Epithelial cell of esophagus (primary cell): ENCODE results near the gene MBP.
A peak's percentile ranks its signal among the peaks of the same experiment; 100 is the strongest.

Source experiments
- DNase-seq: peaks from one replicate; pipeline ENCODE4 v3.0.0; 2010; ENCODE audit warnings: low read depth
- H3K4me3 ChIP-seq: 2 replicates; pipeline ENCODE4 v1.5.1; 2011; ENCODE audit warnings: mild to moderate bottlenecking, low read length, control low read depth
- TF ChIP-seq, protein P1 (sequence below): IDR thresholded peaks from 2 replicates; pipeline ENCODE4 v1.5.1; 2011; ENCODE audit warnings: low read depth, mild to moderate bottlenecking, low read length, control low read depth, inconsistent platforms; ENCODE audit not compliant: insufficient read depth; ENCODE audit errors: missing control alignments

The MBP gene

DNA sequence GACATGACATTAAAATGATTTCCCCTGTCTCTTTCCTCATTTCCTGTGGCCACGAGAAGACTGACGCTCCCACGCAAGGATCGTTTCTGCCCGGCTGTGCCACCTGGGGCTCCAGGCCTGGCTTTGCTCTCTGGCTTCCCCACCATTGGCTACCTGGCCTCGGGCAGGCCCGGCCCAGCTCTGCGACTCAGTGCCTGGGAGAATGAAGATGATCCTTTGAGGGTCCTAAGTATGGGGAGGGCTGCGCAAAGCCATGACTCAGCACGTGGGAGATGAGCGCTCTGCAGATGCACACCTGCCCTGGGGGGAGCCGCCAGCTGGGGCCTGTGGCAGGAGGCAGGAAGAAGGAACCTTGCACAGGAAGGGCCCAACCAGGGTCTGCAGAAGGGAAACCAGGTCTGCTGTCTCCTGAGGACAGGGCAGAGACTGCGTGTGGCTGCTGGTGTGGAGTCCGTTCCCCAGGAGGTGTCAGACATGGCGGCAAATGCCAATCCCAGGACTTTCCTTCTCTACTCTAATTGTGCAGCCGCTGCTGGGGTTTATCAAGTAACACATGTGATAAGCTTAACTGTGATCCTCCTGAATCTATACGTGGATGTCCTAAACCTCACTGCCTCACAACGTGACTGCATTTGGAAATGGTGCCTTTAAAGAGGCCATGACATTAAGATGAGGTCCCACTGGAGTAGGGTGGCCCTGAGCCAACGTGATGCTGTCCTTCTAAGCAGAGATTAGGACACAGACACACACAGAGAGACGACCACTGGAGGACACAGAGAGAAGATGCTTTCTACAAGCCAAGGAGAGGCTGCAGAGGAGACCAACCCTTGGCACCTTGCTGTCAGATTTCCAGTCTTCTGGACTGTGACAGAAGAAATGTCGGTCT lies 32.9 kb downstream of the MBP start:
- no peak for DNase-seq

DNA sequence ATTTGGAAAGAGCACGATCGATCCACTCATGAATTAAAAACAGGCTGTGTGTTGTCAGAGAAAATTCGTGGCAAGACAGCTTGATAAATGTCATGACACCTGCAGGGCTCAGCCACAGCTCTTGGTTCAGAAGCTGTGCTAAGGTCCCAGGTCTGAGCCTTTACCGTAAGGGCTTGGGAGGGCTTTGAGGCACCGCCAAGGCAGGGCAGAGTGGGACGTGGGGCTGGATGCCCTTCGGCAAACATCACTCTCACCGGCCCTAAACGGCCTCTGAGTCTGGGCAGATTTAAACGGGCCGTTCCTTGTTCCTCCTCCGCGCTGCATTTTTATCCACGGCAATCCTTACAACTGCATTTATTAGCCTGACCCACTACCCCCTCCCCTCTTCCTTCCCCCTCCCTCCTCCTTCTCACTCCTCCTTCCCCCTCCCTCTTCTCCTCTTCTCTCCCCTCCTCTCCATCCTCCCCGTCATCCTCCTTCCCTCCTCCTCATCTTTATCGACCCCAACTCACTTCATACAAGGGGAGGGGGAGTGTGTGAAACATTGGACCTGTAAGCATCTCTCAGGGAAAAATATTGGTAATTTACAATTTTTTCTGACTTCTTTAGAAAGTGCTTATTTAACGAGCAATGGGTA lies 33.9 kb downstream of the MBP start:
- no peak overlapping the region for H3K4me3 ChIP-seq
- TF ChIP-seq, protein P1, sequence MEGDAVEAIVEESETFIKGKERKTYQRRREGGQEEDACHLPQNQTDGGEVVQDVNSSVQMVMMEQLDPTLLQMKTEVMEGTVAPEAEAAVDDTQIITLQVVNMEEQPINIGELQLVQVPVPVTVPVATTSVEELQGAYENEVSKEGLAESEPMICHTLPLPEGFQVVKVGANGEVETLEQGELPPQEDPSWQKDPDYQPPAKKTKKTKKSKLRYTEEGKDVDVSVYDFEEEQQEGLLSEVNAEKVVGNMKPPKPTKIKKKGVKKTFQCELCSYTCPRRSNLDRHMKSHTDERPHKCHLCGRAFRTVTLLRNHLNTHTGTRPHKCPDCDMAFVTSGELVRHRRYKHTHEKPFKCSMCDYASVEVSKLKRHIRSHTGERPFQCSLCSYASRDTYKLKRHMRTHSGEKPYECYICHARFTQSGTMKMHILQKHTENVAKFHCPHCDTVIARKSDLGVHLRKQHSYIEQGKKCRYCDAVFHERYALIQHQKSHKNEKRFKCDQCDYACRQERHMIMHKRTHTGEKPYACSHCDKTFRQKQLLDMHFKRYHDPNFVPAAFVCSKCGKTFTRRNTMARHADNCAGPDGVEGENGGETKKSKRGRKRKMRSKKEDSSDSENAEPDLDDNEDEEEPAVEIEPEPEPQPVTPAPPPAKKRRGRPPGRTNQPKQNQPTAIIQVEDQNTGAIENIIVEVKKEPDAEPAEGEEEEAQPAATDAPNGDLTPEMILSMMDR, result no peak
- DNase-seq, result no peak

More for the DNA sequence above, 32.9 kb downstream of the MBP start:
- TF ChIP-seq, protein P1, result no peak
- no peak overlapping the region for H3K4me3 ChIP-seq

DNA sequence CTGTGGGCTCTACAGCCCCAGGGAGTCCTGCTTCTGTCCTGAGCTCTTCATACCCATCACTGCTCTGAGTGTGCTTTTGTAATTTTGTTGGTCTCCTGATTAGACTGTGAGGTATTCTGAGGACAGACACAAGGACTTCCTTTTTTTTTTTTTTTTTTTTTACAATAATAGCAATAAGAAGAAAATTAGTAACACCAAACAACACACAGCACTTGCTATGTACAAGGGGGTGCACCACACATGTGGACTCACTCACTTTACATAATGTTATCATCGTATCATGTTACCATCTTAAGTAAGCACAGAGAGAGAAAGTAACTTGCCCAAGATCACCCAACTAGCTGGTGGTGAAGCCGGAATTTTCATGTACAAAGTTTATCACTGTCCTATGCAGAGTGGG lies 34.6 kb downstream of the MBP start:
- peak; percentile 46 for DNase-seq
- H3K4me3 ChIP-seq, result no peak overlapping the region
- TF ChIP-seq, protein P1, result no peak

DNA sequence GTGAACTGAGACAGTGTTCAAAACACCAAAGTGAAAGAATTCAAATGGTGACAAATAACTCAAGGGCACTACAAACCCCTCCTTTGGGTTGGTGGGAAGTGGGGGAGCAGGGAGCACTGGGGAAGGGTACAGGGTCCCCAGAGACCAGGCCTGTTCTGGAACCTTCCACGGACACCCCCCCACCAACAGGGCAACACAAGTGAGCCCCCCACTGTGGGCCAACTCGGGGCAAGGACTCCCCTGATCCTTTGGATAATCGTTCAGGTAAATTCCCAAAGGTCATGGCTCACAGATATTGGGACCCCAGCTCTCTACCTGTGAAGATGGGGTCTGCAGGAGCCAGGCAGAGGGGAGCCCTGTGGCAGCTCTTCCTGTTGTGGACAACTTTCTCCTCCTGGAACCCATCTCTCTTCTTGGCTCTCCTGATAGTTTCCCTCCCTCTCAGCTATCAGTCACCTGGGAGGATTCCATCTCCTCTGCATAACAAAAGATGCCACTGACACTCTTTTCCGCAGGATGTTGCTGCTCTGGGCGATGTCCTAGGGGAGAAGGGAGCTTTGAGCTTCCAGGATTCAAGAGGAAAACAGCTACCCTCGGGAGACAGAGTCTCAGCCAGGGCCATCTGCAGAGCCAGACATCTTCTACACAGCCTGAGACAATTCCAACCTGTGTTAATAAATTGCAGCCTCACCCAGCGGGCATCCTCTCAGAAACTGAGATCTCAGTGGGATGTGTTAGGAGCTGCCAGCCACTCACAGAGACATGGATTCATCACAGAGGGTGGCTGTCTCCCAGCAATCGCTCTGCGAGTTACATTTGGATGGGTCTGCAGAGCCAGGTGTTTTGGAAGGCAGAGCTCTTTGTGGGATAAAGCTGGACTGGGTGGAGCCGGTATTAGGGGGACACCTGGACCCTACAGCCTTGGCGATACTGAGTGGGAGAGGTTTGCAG lies 35.4 kb downstream of the MBP start:
- no peak for DNase-seq
- H3K4me3 ChIP-seq, result no peak overlapping the region
- TF ChIP-seq, protein P1, result no peak

DNA sequence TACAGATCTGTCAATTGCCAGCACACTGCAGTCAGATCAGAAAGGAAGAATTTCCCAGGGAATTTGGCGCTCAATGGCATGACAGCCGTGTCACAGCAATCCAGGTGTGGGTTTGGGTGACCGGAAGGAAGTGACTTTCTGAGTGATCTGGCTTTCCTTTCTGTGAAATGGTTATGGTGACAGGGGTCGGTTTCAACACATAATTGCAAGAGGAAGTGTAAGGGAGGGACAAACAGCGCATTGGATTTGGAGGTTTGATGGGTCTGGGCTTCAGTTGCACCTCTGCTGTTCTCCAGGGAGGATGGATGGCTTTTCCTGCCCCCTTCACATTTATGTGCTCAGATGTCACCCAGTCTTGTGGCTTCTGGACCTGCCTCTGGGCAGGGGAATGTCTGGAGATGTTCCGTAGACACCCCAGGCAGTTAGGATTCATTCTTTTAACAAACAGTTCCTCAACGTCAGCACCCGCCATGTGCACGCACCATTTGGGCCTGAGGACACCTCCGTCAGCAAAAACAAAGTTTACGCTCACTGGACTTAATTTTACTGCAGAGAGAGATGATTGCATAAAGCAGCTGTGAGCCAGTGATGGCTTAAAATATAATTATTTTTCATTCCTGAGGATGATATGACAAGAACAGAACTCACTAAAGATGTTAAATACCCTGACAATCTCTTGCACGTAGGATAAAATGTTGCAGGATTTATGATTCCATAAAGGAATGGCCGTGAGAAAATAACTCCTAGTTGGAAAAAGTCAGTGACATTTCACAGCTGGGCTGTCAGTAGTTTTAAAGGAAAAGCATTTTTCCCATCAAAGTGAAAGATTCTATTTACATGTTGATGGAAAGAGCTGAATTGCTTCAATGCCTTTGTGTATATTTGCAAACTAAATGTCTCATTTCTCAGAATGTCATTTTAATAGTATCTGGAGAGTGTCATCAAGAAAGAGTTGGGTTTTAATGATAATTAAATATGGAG lies 36.9 kb downstream of the MBP start:
- H3K4me3 ChIP-seq, result no peak overlapping the region
- TF ChIP-seq, protein P1, result no peak
- DNase-seq, result no peak

DNA sequence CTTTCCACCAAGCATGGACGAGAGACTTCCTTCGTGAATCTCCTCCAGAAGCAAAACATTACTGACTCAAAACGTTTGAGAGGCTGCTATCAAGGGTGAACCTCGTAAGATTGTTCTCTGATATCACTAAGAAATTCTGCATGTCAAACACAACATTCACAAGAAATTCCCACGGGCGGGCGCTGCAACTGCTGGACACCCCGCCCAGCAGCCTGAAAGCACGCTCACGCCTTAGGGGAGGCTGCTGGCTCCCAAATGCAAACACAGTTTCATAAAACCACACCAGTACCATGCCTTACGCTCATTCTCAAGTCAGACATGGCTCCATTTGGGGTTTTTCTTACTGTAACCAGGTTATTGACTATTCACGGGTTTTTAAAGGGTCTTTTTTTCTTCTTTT lies 39.0 kb downstream of the MBP start:
- DNase-seq, result no peak
- no peak overlapping the region for H3K4me3 ChIP-seq
- TF ChIP-seq, protein P1, result no peak
